ENCODE measurements around the gene RHOA.
A peak's percentile ranks its signal among the peaks of the same experiment; 100 is the strongest.

RHOA gene

GRCh38 chr3:49411535-49411967 lies 225 bp downstream of the RHOA start:
- Histone ChIP-seq H2AFZ (ENCODE audit: insufficient read depth, low read length, poor library complexity) (peak overlapping the region; percentile 94), H3K4me1 (ENCODE audit: control insufficient read depth in 1 of 2, insufficient read depth in 2 of 2, low read length in 2 of 2) (peaks cover 14 to 22% of the 10 kb centered on the region in 2 experiments), H3K18ac (ENCODE audit: low read length) (peak overlapping the region; percentile 99), H3K27me3 (ENCODE audit: insufficient read depth, low read length) (no peaks in the 10 kb centered on the region), H2BK120ac (ENCODE audit: insufficient read depth, low read length, poor library complexity) (peak overlapping the region; percentile 87), H3K36me3 (ENCODE audit: control insufficient read depth in 1 of 2, insufficient read depth in 2 of 2, low read length in 2 of 2) (peaks cover 2 to 11% of the 10 kb centered on the region in 2 experiments), H3K4me2 (ENCODE audit: low read length) (peak overlapping the region; percentile 75), H3K14ac (ENCODE audit: low read length) (peak overlapping the region; percentile 99), H3K23ac (ENCODE audit: low read length) (no peak overlapping the region), H2BK5ac (ENCODE audit: low read depth, low read length, poor library complexity) (peak overlapping the region; percentile 97), H3K79me2 (ENCODE audit: control insufficient read depth, insufficient read depth, low read length, poor library complexity) (peaks cover 22% of the 10 kb centered on the region), H2AK5ac (ENCODE audit: low read length) (peak overlapping the region; percentile 97), H3K27ac (ENCODE audit: low read depth, low read length) (peak overlapping the region; percentile 92), H4K8ac (ENCODE audit: low read depth, low read length) (peak overlapping the region; percentile 97), H3K4ac (ENCODE audit: low read depth, low read length) (peak overlapping the region; percentile 99), H3K4me3 (ENCODE audit: low read depth, low read length) (peak overlapping the region; percentile 80), H3K9me3 (ENCODE audit: insufficient read depth, low read depth, low read length) (peaks cover 2% of the 10 kb centered on the region), H3K9ac (ENCODE audit: low read length) (peak overlapping the region; percentile 80), H4K12ac (ENCODE audit: low read depth, low read length) (peak overlapping the region; percentile 98), H3K79me1 (ENCODE audit: low read length) (peaks cover 13% of the 10 kb centered on the region), H4K91ac (ENCODE audit: low read depth, low read length) (peak overlapping the region; percentile 98), H2BK12ac (ENCODE audit: low read length) (no peak overlapping the region)
- no CpG with 5 or more reads among the region's 59 CpGs for WGBS (ENCODE audit: extremely low coverage, insufficient coverage, insufficient read length)
- DNase-seq, result no peak

GRCh38 chr3:49410846-49411534 lies 786 bp downstream of the RHOA start:
- Histone ChIP-seq H3K79me2 (ENCODE audit: control insufficient read depth, insufficient read depth, low read length, poor library complexity) (peaks cover 22% of the 10 kb centered on the region), H4K91ac (ENCODE audit: low read depth, low read length) (peak overlapping the region; percentile 98), H2AK5ac (ENCODE audit: low read length) (no peak overlapping the region), H2BK12ac (ENCODE audit: low read length) (no peak overlapping the region), H4K12ac (ENCODE audit: low read depth, low read length) (peak overlapping the region; percentile 98), H3K36me3 (ENCODE audit: control insufficient read depth in 1 of 2, insufficient read depth in 2 of 2, low read length in 2 of 2) (peaks cover 2 to 9% of the 10 kb centered on the region in 2 experiments), H4K8ac (ENCODE audit: low read depth, low read length) (peak overlapping the region; percentile 97), H3K9me3 (ENCODE audit: insufficient read depth, low read depth, low read length) (peaks cover 2% of the 10 kb centered on the region), H3K4me1 (ENCODE audit: control insufficient read depth in 1 of 2, insufficient read depth in 2 of 2, low read length in 2 of 2) (peaks cover 12 to 22% of the 10 kb centered on the region in 2 experiments), H3K4ac (ENCODE audit: low read depth, low read length) (peak overlapping the region; percentile 99), H3K27ac (ENCODE audit: low read depth, low read length) (peak overlapping the region; percentile 92), H3K4me3 (ENCODE audit: low read depth, low read length) (peak overlapping the region; percentile 80), H3K23ac (ENCODE audit: low read length) (no peak overlapping the region), H3K79me1 (ENCODE audit: low read length) (peaks cover 13% of the 10 kb centered on the region), H2BK5ac (ENCODE audit: low read depth, low read length, poor library complexity) (peak overlapping the region; percentile 97), H3K4me2 (ENCODE audit: low read length) (peak overlapping the region; percentile 75), H3K14ac (ENCODE audit: low read length) (peak overlapping the region; percentile 99), H3K27me3 (ENCODE audit: insufficient read depth, low read length) (no peaks in the 10 kb centered on the region), H3K9ac (ENCODE audit: low read length) (peak overlapping the region; percentile 86), H3K18ac (ENCODE audit: low read length) (peak overlapping the region; percentile 99), H2BK120ac (ENCODE audit: insufficient read depth, low read length, poor library complexity) (peak overlapping the region; percentile 87), H2AFZ (ENCODE audit: insufficient read depth, low read length, poor library complexity) (no peak overlapping the region)
- WGBS (ENCODE audit: extremely low coverage, insufficient coverage, insufficient read length), result no CpG with 5 or more reads among the region's 33 CpGs
- peak; percentile 29 to 55 for DNase-seq

- no peaks in the 10 kb centered on the region for H3K27me3 ChIP-seq (ENCODE audit: insufficient read depth, low read length)
- peaks cover 2% of the 10 kb centered on the region for H3K9me3 ChIP-seq (ENCODE audit: insufficient read depth, low read depth, low read length)
- H3K23ac ChIP-seq (ENCODE audit: low read length), result no peak overlapping the region
- H3K36me3 ChIP-seq (ENCODE audit: control insufficient read depth in 1 of 2, insufficient read depth in 2 of 2, low read length in 2 of 2), result peaks cover 2 to 4% of the 10 kb centered on the region in 2 experiments
- H4K8ac ChIP-seq (ENCODE audit: low read depth, low read length), result no peak overlapping the region
- peaks cover 13% of the 10 kb centered on the region for H3K79me1 ChIP-seq (ENCODE audit: low read length)
- peaks cover 9 to 22% of the 10 kb centered on the region in 2 experiments for H3K4me1 ChIP-seq (ENCODE audit: control insufficient read depth in 1 of 2, insufficient read depth in 2 of 2, low read length in 2 of 2)
- H3K4me3 ChIP-seq (ENCODE audit: low read depth, low read length), result no peak overlapping the region
- no peak overlapping the region for H4K12ac ChIP-seq (ENCODE audit: low read depth, low read length)
- H3K18ac ChIP-seq (ENCODE audit: low read length), result no peak overlapping the region
- no peak overlapping the region for H2AK5ac ChIP-seq (ENCODE audit: low read length)
- DNase-seq, result no peak
- no CpG with 5 or more reads among the region's 4 CpGs for WGBS (ENCODE audit: extremely low coverage, insufficient coverage, insufficient read length)
- H3K14ac ChIP-seq (ENCODE audit: low read length), result no peak overlapping the region
- peaks cover 22% of the 10 kb centered on the region for H3K79me2 ChIP-seq (ENCODE audit: control insufficient read depth, insufficient read depth, low read length, poor library complexity)
- H2BK120ac ChIP-seq (ENCODE audit: insufficient read depth, low read length, poor library complexity), result no peak overlapping the region
- no peak overlapping the region for H2AFZ ChIP-seq (ENCODE audit: insufficient read depth, low read length, poor library complexity)
- H3K4ac ChIP-seq (ENCODE audit: low read depth, low read length), result peak overlapping the region; percentile 91
- H2BK5ac ChIP-seq (ENCODE audit: low read depth, low read length, poor library complexity), result no peak overlapping the region
- H3K4me2 ChIP-seq (ENCODE audit: low read length), result peak overlapping the region; percentile 75
- H2BK12ac ChIP-seq (ENCODE audit: low read length), result no peak overlapping the region
- H4K91ac ChIP-seq (ENCODE audit: low read depth, low read length), result no peak overlapping the region
- H3K27ac ChIP-seq (ENCODE audit: low read depth, low read length), result no peak overlapping the region
- H3K9ac ChIP-seq (ENCODE audit: low read length), result no peak overlapping the region
These were observed 1.5 kb downstream of the RHOA start for GRCh38 chr3:49410066-49410845.

- H4K12ac ChIP-seq (ENCODE audit: low read depth, low read length), result no peak overlapping the region
- no peak overlapping the region for H3K4me2 ChIP-seq (ENCODE audit: low read length)
- peaks cover 7% of the 10 kb centered on the region for H3K79me1 ChIP-seq (ENCODE audit: low read length)
- H3K4ac ChIP-seq (ENCODE audit: low read depth, low read length), result peak overlapping the region; percentile 98
- no peak overlapping the region for H4K8ac ChIP-seq (ENCODE audit: low read depth, low read length)
- H3K4me1 ChIP-seq (ENCODE audit: control insufficient read depth in 1 of 2, insufficient read depth in 2 of 2, low read length in 2 of 2), result peaks cover 3 to 9% of the 10 kb centered on the region in 2 experiments
- H3K36me3 ChIP-seq (ENCODE audit: control insufficient read depth in 1 of 2, insufficient read depth in 2 of 2, low read length in 2 of 2), result peaks cover 3 to 5% of the 10 kb centered on the region in 2 experiments
- peak in 1 of 2 donors; percentile 19 for DNase-seq
- no peaks in the 10 kb centered on the region for H3K27me3 ChIP-seq (ENCODE audit: insufficient read depth, low read length)
- no peak overlapping the region for H3K23ac ChIP-seq (ENCODE audit: low read length)
- WGBS (ENCODE audit: extremely low coverage, insufficient coverage, insufficient read length), result no CpG with 5 or more reads among the region's 17 CpGs
- no peak overlapping the region for H3K14ac ChIP-seq (ENCODE audit: low read length)
- no peak overlapping the region for H3K27ac ChIP-seq (ENCODE audit: low read depth, low read length)
- no peak overlapping the region for H3K18ac ChIP-seq (ENCODE audit: low read length)
- H2BK5ac ChIP-seq (ENCODE audit: low read depth, low read length, poor library complexity), result no peak overlapping the region
- no peak overlapping the region for H2BK120ac ChIP-seq (ENCODE audit: insufficient read depth, low read length, poor library complexity)
- H3K9me3 ChIP-seq (ENCODE audit: insufficient read depth, low read depth, low read length), result no peaks in the 10 kb centered on the region
- no peak overlapping the region for H3K9ac ChIP-seq (ENCODE audit: low read length)
- H4K91ac ChIP-seq (ENCODE audit: low read depth, low read length), result no peak overlapping the region
- H3K4me3 ChIP-seq (ENCODE audit: low read depth, low read length), result no peak overlapping the region
- no peak overlapping the region for H2AK5ac ChIP-seq (ENCODE audit: low read length)
- no peak overlapping the region for H2AFZ ChIP-seq (ENCODE audit: insufficient read depth, low read length, poor library complexity)
- H3K79me2 ChIP-seq (ENCODE audit: control insufficient read depth, insufficient read depth, low read length, poor library complexity), result peaks cover 34% of the 10 kb centered on the region
- H2BK12ac ChIP-seq (ENCODE audit: low read length), result no peak overlapping the region
These were observed 4.9 kb downstream of the RHOA start for GRCh38 chr3:49406571-49407565.
